ENCODE data around the gene GVQW3. TPM values are rescaled to one million over a fixed set of nuclear protein-coding genes. Genes with fewer than 3 reads are reported as not detected.

The GVQW3 gene
- total RNA-seq, 2 donors from 2014 or later = 3.6 to 3.8 TPM

- peaks cover 11% of the 10 kb centered on the region for H3K4me1 Mint-ChIP-seq (ENCODE audit: low read depth)
- no peak for DNase-seq
- no peak overlapping the region for H3K27ac Mint-ChIP-seq
- H3K4me3 Mint-ChIP-seq = no peak overlapping the region
- peak in 1 of 2 donors; percentile 38 for ATAC-seq (replicated peaks in 1 of 2)
- peaks cover 2% of the 10 kb centered on the region in 2 donors for H3K9me3 Mint-ChIP-seq
- no peaks in the 10 kb centered on the region for H3K27me3 Mint-ChIP-seq (ENCODE audit: low read depth)
- H3K36me3 Mint-ChIP-seq (ENCODE audit: insufficient read depth in 2 of 2) = peaks cover 0 to 2% of the 10 kb centered on the region in 2 donors
Observed at GRCh38 chr11:76436020-76436419, 54.9 kb downstream of the GVQW3 start.

- H3K4me3 Mint-ChIP-seq = peak overlapping the region; percentile 98
- DNase-seq (no peak), ATAC-seq (replicated peaks in 1 of 2) (no peak)
- peaks cover 0 to 2% of the 10 kb centered on the region in 2 donors for H3K9me3 Mint-ChIP-seq
- H3K36me3 Mint-ChIP-seq (ENCODE audit: insufficient read depth in 2 of 2) = peaks cover 10 to 15% of the 10 kb centered on the region in 2 donors
- no peaks in the 10 kb centered on the region for H3K27me3 Mint-ChIP-seq (ENCODE audit: low read depth)
- peaks cover 27% of the 10 kb centered on the region for H3K4me1 Mint-ChIP-seq (ENCODE audit: low read depth)
- H3K27ac Mint-ChIP-seq = peak overlapping the region; percentile 99
Observed at GRCh38 chr11:76443268-76443980, 62.3 kb downstream of the GVQW3 start.

GRCh38 chr11:76444065-76444383 lies 62.9 kb downstream of the GVQW3 start:
- Mint-ChIP-seq H3K4me1 (ENCODE audit: low read depth) (peaks cover 27% of the 10 kb centered on the region), H3K9me3 (peaks cover 0 to 2% of the 10 kb centered on the region in 2 donors), H3K36me3 (ENCODE audit: insufficient read depth in 2 of 2) (peaks cover 10 to 18% of the 10 kb centered on the region in 2 donors), H3K27me3 (ENCODE audit: low read depth) (no peaks in the 10 kb centered on the region), H3K4me3 (peak overlapping the region; percentile 98), H3K27ac (peak overlapping the region; percentile 99)
- DNase-seq (no peak), ATAC-seq (replicated peaks in 1 of 2) (no peak)

- peak within 1 kb of the TSS; percentile 98 for H3K4me3 Mint-ChIP-seq
- H3K36me3 Mint-ChIP-seq (ENCODE audit: insufficient read depth in 2 of 2) = peaks cover 10 to 21% of the 10 kb centered on the region in 2 donors
- H3K4me1 Mint-ChIP-seq (ENCODE audit: low read depth) = peaks cover 31% of the 10 kb centered on the region
Observed at GRCh38 chr11:76444384-76445120, 63.4 kb downstream of the GVQW3 start, which contains the start of gene EMSY. TSS of gene EMSY (plus strand) at chr11:76445018. CDS start at chr11:76446939, 1,921 bp downstream.

GRCh38 chr11:76445121-76446084 lies 64.3 kb downstream of the GVQW3 start:
- Mint-ChIP-seq H3K27ac (peak overlapping the region; percentile 99), H3K36me3 (ENCODE audit: insufficient read depth in 2 of 2) (peaks cover 12 to 28% of the 10 kb centered on the region in 2 donors), H3K27me3 (ENCODE audit: low read depth) (no peaks in the 10 kb centered on the region), H3K4me3 (peak overlapping the region; percentile 98), H3K4me1 (ENCODE audit: low read depth) (peaks cover 36% of the 10 kb centered on the region), H3K9me3 (peaks cover 0 to 2% of the 10 kb centered on the region in 2 donors)
- ATAC-seq (replicated peaks in 1 of 2) (peak; percentile 18 to 40), DNase-seq (peak; percentile 48 to 57)

More at GRCh38 chr11:76444384-76445120, 63.4 kb downstream of the GVQW3 start, which contains the start of gene EMSY:
- H3K27me3 Mint-ChIP-seq (ENCODE audit: low read depth) = no peaks in the 10 kb centered on the region
- peak within 1 kb of the TSS; percentile 99 for H3K27ac Mint-ChIP-seq
- DNase-seq = peak; percentile 89 to 94
- peaks cover 0 to 2% of the 10 kb centered on the region in 2 donors for H3K9me3 Mint-ChIP-seq
- ATAC-seq (replicated peaks in 1 of 2) = peak; percentile 96 to 97

GRCh38 chr11:76448506-76448905 lies 67.4 kb downstream of the GVQW3 start:
- no peaks in the 10 kb centered on the region for H3K27me3 Mint-ChIP-seq (ENCODE audit: low read depth)
- ATAC-seq (replicated peaks in 1 of 2) (no peak), DNase-seq (no peak)
- H3K27ac Mint-ChIP-seq = no peak overlapping the region
- H3K9me3 Mint-ChIP-seq = no peaks in the 10 kb centered on the region
- peaks cover 28% of the 10 kb centered on the region for H3K4me1 Mint-ChIP-seq (ENCODE audit: low read depth)
- H3K36me3 Mint-ChIP-seq (ENCODE audit: insufficient read depth in 2 of 2) = peaks cover 17 to 39% of the 10 kb centered on the region in 2 donors
- H3K4me3 Mint-ChIP-seq = no peak overlapping the region

- Mint-ChIP-seq H3K4me3 (no peak overlapping the region), H3K27me3 (ENCODE audit: low read depth) (no peaks in the 10 kb centered on the region), H3K27ac (no peak overlapping the region), H3K9me3 (no peaks in the 10 kb centered on the region), H3K4me1 (ENCODE audit: low read depth) (peaks cover 15% of the 10 kb centered on the region), H3K36me3 (ENCODE audit: insufficient read depth in 2 of 2) (peaks cover 8 to 25% of the 10 kb centered on the region in 2 donors)
- DNase-seq (no peak), ATAC-seq (replicated peaks in 1 of 2) (no peak)
Observed at GRCh38 chr11:76453248-76453647, 72.1 kb downstream of the GVQW3 start.

GRCh38 chr11:76455331-76455730 lies 74.2 kb downstream of the GVQW3 start:
- peaks cover 5 to 11% of the 10 kb centered on the region in 2 donors for H3K36me3 Mint-ChIP-seq (ENCODE audit: insufficient read depth in 2 of 2)
- H3K4me1 Mint-ChIP-seq (ENCODE audit: low read depth) = peaks cover 6% of the 10 kb centered on the region
- ATAC-seq (replicated peaks in 1 of 2) (no peak), DNase-seq (no peak)
- no peak overlapping the region for H3K4me3 Mint-ChIP-seq
- H3K9me3 Mint-ChIP-seq = no peaks in the 10 kb centered on the region
- no peaks in the 10 kb centered on the region for H3K27me3 Mint-ChIP-seq (ENCODE audit: low read depth)
- H3K27ac Mint-ChIP-seq = no peak overlapping the region

GRCh38 chr11:76455931-76456330 lies 74.8 kb downstream of the GVQW3 start:
- no peak for DNase-seq
- no peak overlapping the region for H3K4me3 Mint-ChIP-seq

GRCh38 chr11:76456571-76456970 lies 75.4 kb downstream of the GVQW3 start:
- Mint-ChIP-seq H3K9me3 (no peaks in the 10 kb centered on the region), H3K36me3 (ENCODE audit: insufficient read depth in 2 of 2) (peaks cover 2 to 8% of the 10 kb centered on the region in 2 donors), H3K27me3 (ENCODE audit: low read depth) (no peaks in the 10 kb centered on the region), H3K4me3 (no peak overlapping the region), H3K4me1 (ENCODE audit: low read depth) (no peaks in the 10 kb centered on the region), H3K27ac (no peak overlapping the region)
- ATAC-seq (replicated peaks in 1 of 2) (no peak), DNase-seq (no peak)

More at GRCh38 chr11:76455931-76456330, 74.8 kb downstream of the GVQW3 start:
- Mint-ChIP-seq H3K4me1 (ENCODE audit: low read depth) (peaks cover 3% of the 10 kb centered on the region), H3K27me3 (ENCODE audit: low read depth) (no peaks in the 10 kb centered on the region), H3K9me3 (no peaks in the 10 kb centered on the region), H3K27ac (no peak overlapping the region), H3K36me3 (ENCODE audit: insufficient read depth in 2 of 2) (peaks cover 4 to 11% of the 10 kb centered on the region in 2 donors)
- no peak for ATAC-seq (replicated peaks in 1 of 2)
